ENCODE results near the gene COMMD9. TPM values are rescaled to one million over a fixed set of nuclear protein-coding genes. Genes with fewer than 3 reads are reported as not detected.

The COMMD9 gene
- total RNA-seq, 1 donor from 2014 or later: 72.2 TPM

DNA sequence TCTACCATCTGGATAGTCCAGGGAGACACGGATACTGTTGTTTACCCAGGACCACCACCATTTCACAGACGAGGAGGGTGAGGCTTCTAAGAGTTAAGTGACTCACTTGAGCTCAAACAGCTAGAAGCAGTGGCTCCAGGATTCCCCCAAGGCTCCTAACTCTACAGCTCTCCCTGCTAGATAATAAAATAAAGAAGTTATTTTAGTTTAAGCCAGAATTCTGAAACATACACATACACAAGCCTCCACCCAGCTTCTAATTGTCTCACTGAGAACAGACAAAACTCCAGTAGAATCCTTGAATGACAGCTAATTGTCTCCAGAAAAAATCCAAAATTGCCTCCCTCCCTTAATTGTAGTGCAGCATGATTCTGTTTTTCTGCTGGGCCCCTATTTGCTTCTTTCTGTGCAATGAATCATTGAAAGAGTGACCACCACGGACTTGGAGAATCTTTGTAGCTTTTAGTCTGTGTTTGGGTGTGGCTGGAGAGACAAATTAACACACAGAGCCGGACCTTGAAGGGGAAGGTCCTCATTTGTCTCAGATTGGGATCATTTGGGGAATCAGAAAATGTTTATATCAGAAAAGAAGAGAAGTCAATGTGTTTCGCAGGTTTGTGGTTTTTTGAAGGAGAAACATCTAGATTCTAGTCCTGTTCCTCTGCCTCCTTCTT lies 64.9 kb downstream of the COMMD9 start:
- H3K36me3 Mint-ChIP-seq (ENCODE audit: unreplicated experiment): peaks cover 22% of the 10 kb centered on the region
- no peak overlapping the region for H3K4me3 Mint-ChIP-seq (ENCODE audit: unreplicated experiment)
- TF ChIP-seq, protein P1, sequence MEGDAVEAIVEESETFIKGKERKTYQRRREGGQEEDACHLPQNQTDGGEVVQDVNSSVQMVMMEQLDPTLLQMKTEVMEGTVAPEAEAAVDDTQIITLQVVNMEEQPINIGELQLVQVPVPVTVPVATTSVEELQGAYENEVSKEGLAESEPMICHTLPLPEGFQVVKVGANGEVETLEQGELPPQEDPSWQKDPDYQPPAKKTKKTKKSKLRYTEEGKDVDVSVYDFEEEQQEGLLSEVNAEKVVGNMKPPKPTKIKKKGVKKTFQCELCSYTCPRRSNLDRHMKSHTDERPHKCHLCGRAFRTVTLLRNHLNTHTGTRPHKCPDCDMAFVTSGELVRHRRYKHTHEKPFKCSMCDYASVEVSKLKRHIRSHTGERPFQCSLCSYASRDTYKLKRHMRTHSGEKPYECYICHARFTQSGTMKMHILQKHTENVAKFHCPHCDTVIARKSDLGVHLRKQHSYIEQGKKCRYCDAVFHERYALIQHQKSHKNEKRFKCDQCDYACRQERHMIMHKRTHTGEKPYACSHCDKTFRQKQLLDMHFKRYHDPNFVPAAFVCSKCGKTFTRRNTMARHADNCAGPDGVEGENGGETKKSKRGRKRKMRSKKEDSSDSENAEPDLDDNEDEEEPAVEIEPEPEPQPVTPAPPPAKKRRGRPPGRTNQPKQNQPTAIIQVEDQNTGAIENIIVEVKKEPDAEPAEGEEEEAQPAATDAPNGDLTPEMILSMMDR (IDR thresholded peaks at IDR 0.05; ENCODE audit: partially characterized antibody, unreplicated experiment): no peak
- H3K27ac Mint-ChIP-seq (ENCODE audit: unreplicated experiment): no peak overlapping the region
- peaks cover 3% of the 10 kb centered on the region for H3K27me3 Mint-ChIP-seq (ENCODE audit: unreplicated experiment)
- H3K9me3 Mint-ChIP-seq (ENCODE audit: unreplicated experiment): no peaks in the 10 kb centered on the region
- H3K4me1 Mint-ChIP-seq (ENCODE audit: low read depth, unreplicated experiment): peaks cover 11% of the 10 kb centered on the region
- no peak for DNase-seq

DNA sequence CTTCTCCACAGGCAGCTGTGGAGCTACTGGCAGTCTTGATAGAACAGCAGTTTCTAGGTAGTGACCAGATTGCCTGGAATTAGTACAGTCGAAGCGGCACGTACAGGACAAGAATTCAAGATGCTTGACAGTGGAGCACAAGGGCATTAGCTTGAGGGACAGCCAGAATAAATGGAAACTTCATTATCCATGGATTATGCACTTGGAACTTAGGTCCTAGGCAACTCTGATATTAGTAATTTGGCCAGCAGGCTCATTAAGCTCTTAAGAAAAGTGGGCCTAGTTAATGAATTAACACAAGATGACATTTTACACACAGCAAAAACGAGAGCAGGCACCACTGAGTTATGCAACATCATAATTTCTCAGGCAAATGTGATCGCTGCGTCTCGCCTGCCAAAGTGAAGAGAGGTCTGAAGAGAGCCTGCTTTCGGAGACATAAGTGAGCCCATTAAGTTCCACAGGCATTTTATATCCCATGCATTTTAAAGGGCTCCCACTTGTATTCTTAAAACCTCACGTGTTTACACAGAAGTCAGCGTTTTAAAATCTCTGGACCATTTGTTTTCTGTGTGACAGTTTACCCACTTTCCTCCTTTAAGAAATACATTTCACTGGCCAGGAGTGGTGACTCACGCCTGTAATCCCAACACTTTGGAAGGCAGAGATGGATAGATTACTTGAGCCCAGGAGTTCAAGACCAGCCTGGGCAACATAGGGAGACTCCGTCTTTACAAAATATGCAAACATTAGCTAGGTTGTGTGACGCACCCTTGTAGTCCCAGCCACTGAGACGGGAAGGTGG lies 66.2 kb downstream of the COMMD9 start:
- Mint-ChIP-seq H3K9me3 (ENCODE audit: unreplicated experiment) (no peaks in the 10 kb centered on the region), H3K36me3 (ENCODE audit: unreplicated experiment) (peaks cover 20% of the 10 kb centered on the region), H3K4me3 (ENCODE audit: unreplicated experiment) (no peak overlapping the region), H3K27me3 (ENCODE audit: unreplicated experiment) (peaks cover 3% of the 10 kb centered on the region), H3K27ac (ENCODE audit: unreplicated experiment) (no peak overlapping the region), H3K4me1 (ENCODE audit: low read depth, unreplicated experiment) (peaks cover 11% of the 10 kb centered on the region)
- TF ChIP-seq, protein P1 (IDR thresholded peaks at IDR 0.05; ENCODE audit: partially characterized antibody, unreplicated experiment): no peak
- no peak for DNase-seq

Other genes starting within 250 kb of the COMMD9 start
- 1.6 TPM for gene PRR5L, start 6.9 kb upstream of the COMMD9 start, total RNA-seq (ENCODE audit: unreplicated experiment)
- gene TRAF6, start 220.8 kb upstream of the COMMD9 start, total RNA-seq (ENCODE audit: unreplicated experiment): 12.3 TPM

Data from glutamatergic neuron (in vitro differentiated cells).